NOMO-1 treated with DMSO at 0.1 percent for 48 hours (cell line): ENCODE results near the gene GUF1.
"Not testable (repeated sequence)": the region's sequence is repeated elsewhere in the genome, so short reads cannot be mapped to it uniquely, and the experiment has no call there.

Source experiments
- DNase-seq: peaks from one replicate; lab custom pipeline; 2025; ENCODE audit not compliant: unreplicated experiment; lab: John Stamatoyannopoulos, UW

Gene GUF1

GRCh38 chr4:44700427-44700826 is 22.2 kb downstream of the GUF1 start:
- DNase-seq: no peak

- no peak for DNase-seq
Observed at GRCh38 chr4:44701037-44701436, 22.8 kb downstream of the GUF1 start.

- no peak for DNase-seq
Observed at GRCh38 chr4:44704673-44705072, 26.5 kb downstream of the GUF1 start.

- no peak for DNase-seq
Observed at GRCh38 chr4:44713125-44713524, 34.9 kb downstream of the GUF1 start.

- no peak for DNase-seq
Observed at GRCh38 chr4:44716597-44716996, 38.4 kb downstream of the GUF1 start.

- no peak for DNase-seq
Observed at GRCh38 chr4:44720371-44720770, 42.2 kb downstream of the GUF1 start.

GRCh38 chr4:44722001-44722400 is 43.8 kb downstream of the GUF1 start:
- no peak for DNase-seq

- DNase-seq: no peak
Observed at GRCh38 chr4:44725166-44725565, 46.9 kb downstream of the GUF1 start.

- peak; percentile 26 for DNase-seq
Observed at GRCh38 chr4:44725726-44726037, 47.5 kb downstream of the GUF1 start.

GRCh38 chr4:44726038-44726871 is 48.0 kb downstream of the GUF1 start, which contains the start of gene GNPDA2:
Gene GNPDA2, minus strand, starts transcription at chr4:44726556. Its CDS starts 4,349 bp downstream, at chr4:44722207.
- DNase-seq: peak; percentile 83

- no peak for DNase-seq
Observed at GRCh38 chr4:44727471-44727870, 49.3 kb downstream of the GUF1 start.

- not testable (repeated sequence) for DNase-seq
Observed at GRCh38 chr4:44728694-44729093, 50.5 kb downstream of the GUF1 start.

- DNase-seq: peak; percentile 72
Observed at GRCh38 chr4:44736900-44737299, 58.7 kb downstream of the GUF1 start.

GRCh38 chr4:44738615-44739014 is 60.4 kb downstream of the GUF1 start:
- DNase-seq: no peak

- DNase-seq: no peak
Observed at GRCh38 chr4:44740201-44740600, 62.0 kb downstream of the GUF1 start.
